Ishikawa (cell line): ENCODE results near the gene MESD.

Source experiments
- CEBPB ChIP-seq: IDR thresholded peaks from 2 replicates; pipeline ENCODE4 v1.6.1; 2012
- CREB1 ChIP-seq: IDR thresholded peaks from 2 replicates; pipeline ENCODE4 v1.6.1; 2012; ENCODE audit warnings: low read depth
- EGR1 ChIP-seq: IDR thresholded peaks from 2 replicates; pipeline ENCODE4 v1.6.1; 2012
- EP300 ChIP-seq: IDR thresholded peaks from 2 replicates; pipeline ENCODE4 v1.6.1; 2012; ENCODE audit warnings: borderline replicate concordance
- FOXM1 ChIP-seq: IDR thresholded peaks from 2 replicates; pipeline ENCODE4 v1.6.1; 2012; ENCODE audit warnings: low read depth, borderline replicate concordance
- NFIC ChIP-seq: IDR thresholded peaks from 2 replicates; pipeline ENCODE4 v1.6.1; 2012
- RAD21 ChIP-seq: IDR thresholded peaks from 2 replicates; pipeline ENCODE4 v1.6.1; 2012; ENCODE audit warnings: low read depth
- TAF1 ChIP-seq: IDR thresholded peaks from 2 replicates; pipeline ENCODE4 v1.6.1; 2012; ENCODE audit warnings: low read depth, mild to moderate bottlenecking
- TCF12 ChIP-seq: IDR thresholded peaks from 2 replicates; pipeline ENCODE4 v1.6.1; 2012; ENCODE audit warnings: low read depth
- TEAD4 ChIP-seq: IDR thresholded peaks from 2 replicates; pipeline ENCODE4 v1.6.1; 2012
- YY1 ChIP-seq: IDR thresholded peaks from 2 replicates; pipeline ENCODE4 v1.6.1; 2012; ENCODE audit warnings: low read depth
- ZBTB7A ChIP-seq: IDR thresholded peaks from 2 replicates; pipeline ENCODE4 v1.6.1; 2012; ENCODE audit warnings: low read depth
- TF ChIP-seq, protein P1 (sequence below): IDR thresholded peaks from 2 replicates; pipeline ENCODE4 v1.6.1; 2012
- TF ChIP-seq, protein P2 (sequence below): IDR thresholded peaks from 2 replicates; pipeline ENCODE4 v1.6.1; 2012; ENCODE audit warnings: low read depth, mild to moderate bottlenecking
- TF ChIP-seq, protein P3 (sequence below): IDR thresholded peaks from 2 replicates; pipeline ENCODE4 v1.6.1; 2012

The MESD gene

DNA sequence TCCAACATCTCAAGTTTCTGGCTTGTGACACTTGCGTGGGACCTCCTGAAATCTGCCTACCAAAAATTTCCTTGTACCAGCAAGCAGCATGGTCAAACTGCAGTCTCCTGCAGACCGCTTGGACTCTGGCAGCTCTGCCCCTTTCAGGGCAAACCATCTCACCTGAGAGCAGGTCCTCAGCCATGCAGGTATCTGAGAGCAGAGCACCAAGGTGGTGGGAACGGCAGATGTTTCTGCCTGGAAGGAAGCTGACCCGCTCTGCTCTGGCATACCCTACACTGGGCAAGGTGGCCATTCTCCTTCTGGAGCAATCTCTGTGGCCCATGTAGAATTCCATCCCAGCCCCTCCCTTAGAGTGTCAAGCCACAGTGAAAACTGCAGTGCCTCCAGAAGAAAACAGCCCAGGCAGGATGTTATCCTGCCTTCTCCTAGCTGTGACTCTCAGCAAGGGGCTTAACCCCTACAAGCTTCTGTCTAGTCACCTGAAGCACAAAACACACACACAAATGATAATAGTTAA lies 21.6 kb downstream of the MESD start:
- TF ChIP-seq, protein P1, sequence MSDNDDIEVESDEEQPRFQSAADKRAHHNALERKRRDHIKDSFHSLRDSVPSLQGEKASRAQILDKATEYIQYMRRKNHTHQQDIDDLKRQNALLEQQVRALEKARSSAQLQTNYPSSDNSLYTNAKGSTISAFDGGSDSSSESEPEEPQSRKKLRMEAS = no peak
- TF ChIP-seq CREB1 = no peak
- TF ChIP-seq TEAD4 = no peak
- TF ChIP-seq NFIC = no peak
- no peak for TF ChIP-seq CEBPB
- TF ChIP-seq EGR1 = no peak
- TF ChIP-seq, protein P2, sequence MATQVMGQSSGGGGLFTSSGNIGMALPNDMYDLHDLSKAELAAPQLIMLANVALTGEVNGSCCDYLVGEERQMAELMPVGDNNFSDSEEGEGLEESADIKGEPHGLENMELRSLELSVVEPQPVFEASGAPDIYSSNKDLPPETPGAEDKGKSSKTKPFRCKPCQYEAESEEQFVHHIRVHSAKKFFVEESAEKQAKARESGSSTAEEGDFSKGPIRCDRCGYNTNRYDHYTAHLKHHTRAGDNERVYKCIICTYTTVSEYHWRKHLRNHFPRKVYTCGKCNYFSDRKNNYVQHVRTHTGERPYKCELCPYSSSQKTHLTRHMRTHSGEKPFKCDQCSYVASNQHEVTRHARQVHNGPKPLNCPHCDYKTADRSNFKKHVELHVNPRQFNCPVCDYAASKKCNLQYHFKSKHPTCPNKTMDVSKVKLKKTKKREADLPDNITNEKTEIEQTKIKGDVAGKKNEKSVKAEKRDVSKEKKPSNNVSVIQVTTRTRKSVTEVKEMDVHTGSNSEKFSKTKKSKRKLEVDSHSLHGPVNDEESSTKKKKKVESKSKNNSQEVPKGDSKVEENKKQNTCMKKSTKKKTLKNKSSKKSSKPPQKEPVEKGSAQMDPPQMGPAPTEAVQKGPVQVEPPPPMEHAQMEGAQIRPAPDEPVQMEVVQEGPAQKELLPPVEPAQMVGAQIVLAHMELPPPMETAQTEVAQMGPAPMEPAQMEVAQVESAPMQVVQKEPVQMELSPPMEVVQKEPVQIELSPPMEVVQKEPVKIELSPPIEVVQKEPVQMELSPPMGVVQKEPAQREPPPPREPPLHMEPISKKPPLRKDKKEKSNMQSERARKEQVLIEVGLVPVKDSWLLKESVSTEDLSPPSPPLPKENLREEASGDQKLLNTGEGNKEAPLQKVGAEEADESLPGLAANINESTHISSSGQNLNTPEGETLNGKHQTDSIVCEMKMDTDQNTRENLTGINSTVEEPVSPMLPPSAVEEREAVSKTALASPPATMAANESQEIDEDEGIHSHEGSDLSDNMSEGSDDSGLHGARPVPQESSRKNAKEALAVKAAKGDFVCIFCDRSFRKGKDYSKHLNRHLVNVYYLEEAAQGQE = no peak
- TF ChIP-seq TCF12 = no peak
- TF ChIP-seq FOXM1 = no peak
- TF ChIP-seq YY1 = no peak
- TF ChIP-seq RAD21 = no peak
- TF ChIP-seq, protein P3, sequence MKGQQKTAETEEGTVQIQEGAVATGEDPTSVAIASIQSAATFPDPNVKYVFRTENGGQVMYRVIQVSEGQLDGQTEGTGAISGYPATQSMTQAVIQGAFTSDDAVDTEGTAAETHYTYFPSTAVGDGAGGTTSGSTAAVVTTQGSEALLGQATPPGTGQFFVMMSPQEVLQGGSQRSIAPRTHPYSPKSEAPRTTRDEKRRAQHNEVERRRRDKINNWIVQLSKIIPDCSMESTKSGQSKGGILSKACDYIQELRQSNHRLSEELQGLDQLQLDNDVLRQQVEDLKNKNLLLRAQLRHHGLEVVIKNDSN = no peak
- no peak for TF ChIP-seq EP300
- TF ChIP-seq TAF1 = no peak
- TF ChIP-seq ZBTB7A = no peak

DNA sequence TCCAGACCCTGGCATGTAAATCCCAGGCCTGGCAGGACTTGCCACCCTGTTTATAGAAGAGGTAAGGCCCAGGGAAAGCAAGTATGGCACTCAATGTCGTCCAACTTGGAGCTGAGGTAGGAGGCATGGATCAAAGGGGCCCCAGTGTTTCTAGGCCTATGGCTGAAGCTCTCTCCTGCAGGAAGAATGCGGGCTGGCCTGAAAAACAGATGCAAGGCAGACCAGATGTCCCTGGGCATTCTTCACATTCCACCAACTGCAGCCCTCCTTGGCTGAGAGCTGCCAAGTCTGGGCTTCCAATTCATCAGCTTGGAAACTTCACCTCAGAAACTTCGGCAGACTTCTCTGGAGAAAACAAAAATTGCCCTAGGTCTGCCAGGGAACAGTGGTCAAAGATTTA lies 22.2 kb downstream of the MESD start:
- TF ChIP-seq TEAD4 (peak; percentile 95), TCF12 (0 out of 2 replicates have a peak, but pooled peaks have one; percentile 23), CREB1 (no peak)

DNA sequence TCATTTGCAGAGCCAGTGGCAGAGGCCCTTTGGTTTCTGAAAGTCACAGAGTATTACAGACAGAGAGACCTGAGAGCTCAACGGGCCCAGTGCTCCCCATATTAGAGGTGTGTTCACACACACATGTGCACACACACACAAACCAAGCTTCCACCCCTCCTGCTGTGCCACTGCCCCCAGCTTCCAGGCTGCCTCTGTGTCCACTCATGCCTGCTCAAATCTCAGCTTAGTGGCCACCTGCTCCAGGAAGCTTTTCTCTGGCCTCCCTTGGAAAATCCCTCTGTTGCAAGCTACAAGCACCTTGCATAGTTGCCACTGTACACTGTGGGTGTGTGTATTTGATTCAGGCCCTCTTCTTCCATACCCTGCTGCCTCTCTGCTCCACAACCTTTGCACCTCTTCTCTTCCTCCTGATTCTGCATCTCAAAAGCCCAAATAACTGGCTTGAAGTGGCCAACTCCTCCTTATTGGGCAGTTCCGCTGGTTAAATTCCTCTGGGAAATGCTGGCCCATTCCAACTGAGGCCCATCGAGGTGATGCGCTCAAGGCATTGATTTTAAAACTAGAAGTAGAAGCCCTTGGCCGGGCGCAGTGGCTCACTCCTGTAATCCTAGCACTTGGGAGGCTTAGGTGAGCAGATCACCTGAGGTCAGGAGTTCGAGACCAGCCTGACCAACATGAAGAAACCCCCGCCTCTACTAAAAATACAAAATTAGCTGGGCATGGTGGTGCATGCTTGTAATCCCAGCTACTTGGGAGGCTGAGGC lies 23.0 kb downstream of the MESD start:
- TF ChIP-seq, protein P2 = no peak
- TF ChIP-seq CREB1 = no peak
- TF ChIP-seq EGR1 = no peak
- TF ChIP-seq, protein P3 = no peak
- no peak for TF ChIP-seq YY1
- TF ChIP-seq TAF1 = no peak
- TF ChIP-seq FOXM1 = no peak
- no peak for TF ChIP-seq TEAD4
- no peak for TF ChIP-seq EP300
- TF ChIP-seq TCF12 = no peak
- no peak for TF ChIP-seq RAD21
- no peak for TF ChIP-seq NFIC
- TF ChIP-seq, protein P1 = no peak

DNA sequence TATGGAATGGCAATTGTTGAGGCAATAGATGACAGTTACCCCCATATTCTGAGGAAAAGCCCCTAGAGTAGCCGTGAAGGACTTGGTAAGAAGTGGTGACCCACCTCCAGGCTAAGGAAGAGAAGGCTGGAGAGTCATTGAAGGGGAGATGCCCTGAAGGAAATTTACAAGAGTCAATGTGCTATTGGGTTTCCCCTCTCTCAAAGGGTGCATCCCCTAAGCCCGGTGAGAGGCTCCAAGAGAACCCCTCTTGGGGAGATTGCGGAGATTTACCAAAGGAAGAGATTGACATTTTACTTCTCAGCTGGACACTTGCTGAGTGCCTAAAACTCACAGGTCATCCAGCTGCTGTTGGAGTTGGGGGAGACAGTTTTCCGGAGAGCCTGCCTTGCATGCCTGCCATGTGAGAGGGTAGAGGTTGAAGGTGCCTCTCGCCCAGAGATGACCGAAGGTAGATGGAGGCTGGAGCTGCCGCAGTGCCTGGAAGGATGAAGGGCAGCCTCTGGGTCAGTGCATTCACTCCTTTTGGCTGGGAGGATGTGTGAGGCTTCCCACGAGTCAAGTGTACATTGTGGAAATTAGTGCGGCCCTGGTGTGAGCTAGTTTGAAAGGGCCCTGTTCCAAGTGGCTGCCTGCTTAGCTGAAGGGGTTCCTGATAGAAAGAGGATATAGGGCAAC lies 30.7 kb downstream of the MESD start:
- TF ChIP-seq, protein P1 = no peak
- TF ChIP-seq, protein P3 = no peak
- no peak for TF ChIP-seq RAD21

DNA sequence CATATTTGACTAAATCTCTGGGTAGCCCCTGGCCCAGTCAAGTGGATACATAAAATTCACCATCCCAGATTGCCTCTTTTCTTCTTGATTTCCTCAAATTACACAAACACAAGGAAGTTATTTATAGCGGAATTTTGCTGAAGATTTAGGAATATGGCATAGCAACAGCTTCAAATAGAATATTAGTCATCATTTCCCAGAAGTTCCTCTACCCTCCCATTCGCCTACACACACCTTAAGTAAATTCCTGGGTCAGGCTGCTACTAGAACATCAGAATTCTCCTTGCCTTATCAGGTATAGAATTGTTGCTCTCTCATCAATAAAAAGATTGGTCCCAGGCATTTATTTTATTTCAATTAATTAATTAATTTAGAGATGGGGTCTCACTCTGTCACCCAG lies 31.6 kb downstream of the MESD start:
- TF ChIP-seq ZBTB7A (no peak), EGR1 (no peak), TCF12 (no peak), TEAD4 (no peak), TAF1 (no peak), EP300 (no peak), FOXM1 (no peak), CREB1 (no peak)
- TF ChIP-seq, protein P2 = no peak
- TF ChIP-seq, protein P1 = no peak
- TF ChIP-seq, protein P3 = no peak
